MV-4-11 (cell line): Measurements from ENCODE around the gene ARPP21.
A peak's percentile ranks its signal among the peaks of the same experiment; 100 is the strongest.

Experiments used
- DNase-seq: peaks from one replicate; lab custom pipeline; 2025; lab: John Stamatoyannopoulos, UW

ARPP21 gene

GRCh38 chr3:35737527-35737926, 98.2 kb downstream of the ARPP21 start:
- no peak for DNase-seq

GRCh38 chr3:35737934-35738706, 98.8 kb downstream of the ARPP21 start:
- peak; percentile 59 for DNase-seq

GRCh38 chr3:35739181-35739809, 100.0 kb downstream of the ARPP21 start:
- DNase-seq, result no peak

DNA sequence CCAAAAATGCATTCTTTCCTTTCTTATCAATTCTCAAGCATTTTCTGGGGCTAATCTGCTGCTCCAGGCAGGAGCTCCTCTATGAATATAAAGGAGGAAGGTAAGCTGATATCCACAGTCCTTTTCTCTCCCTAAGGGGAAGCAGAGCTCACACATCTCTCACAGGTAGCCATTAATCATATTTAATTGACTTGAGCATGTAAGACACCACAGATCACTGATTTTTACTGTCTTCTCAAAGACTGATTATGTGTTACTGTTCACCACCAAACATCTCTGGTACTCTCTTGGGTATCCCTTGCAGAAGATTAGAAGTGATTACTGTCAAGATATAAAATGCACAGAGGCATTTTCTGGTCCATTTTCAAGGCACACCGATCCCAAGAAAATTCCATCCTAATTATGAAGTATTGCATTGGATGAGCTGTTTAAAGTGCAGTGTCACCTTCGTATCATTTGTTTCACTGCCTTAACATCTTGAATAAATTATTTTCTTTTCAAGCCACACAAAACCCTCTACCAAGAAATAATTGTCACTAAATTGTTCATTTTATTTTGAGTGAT, 100.7 kb downstream of the ARPP21 start:
- no peak for DNase-seq

- no peak for DNase-seq
These were observed 103.9 kb downstream of the ARPP21 start for GRCh38 chr3:35743218-35743617.

DNA sequence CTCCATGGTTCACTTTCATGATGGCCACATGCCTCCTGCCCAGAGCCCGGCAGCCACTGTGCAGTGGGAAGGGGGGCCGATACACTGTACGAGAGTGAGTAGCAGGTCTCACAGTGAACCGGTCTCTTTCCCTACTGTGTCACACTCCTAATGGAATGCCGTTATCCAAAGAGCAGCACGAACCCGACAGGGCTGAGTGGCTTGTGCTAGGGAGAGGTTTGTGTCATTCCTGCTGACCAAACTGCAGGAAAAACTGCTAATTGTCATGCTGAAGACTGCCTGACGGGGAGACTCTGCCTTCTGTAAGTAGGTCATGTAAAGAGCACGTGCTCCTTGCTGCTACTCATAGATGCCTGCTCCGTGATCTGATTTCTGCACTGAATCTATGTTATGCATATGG, 105.1 kb downstream of the ARPP21 start:
- no peak for DNase-seq

- DNase-seq, result peak; percentile 83
These were observed 106.0 kb downstream of the ARPP21 start for GRCh38 chr3:35745351-35745750.

DNA sequence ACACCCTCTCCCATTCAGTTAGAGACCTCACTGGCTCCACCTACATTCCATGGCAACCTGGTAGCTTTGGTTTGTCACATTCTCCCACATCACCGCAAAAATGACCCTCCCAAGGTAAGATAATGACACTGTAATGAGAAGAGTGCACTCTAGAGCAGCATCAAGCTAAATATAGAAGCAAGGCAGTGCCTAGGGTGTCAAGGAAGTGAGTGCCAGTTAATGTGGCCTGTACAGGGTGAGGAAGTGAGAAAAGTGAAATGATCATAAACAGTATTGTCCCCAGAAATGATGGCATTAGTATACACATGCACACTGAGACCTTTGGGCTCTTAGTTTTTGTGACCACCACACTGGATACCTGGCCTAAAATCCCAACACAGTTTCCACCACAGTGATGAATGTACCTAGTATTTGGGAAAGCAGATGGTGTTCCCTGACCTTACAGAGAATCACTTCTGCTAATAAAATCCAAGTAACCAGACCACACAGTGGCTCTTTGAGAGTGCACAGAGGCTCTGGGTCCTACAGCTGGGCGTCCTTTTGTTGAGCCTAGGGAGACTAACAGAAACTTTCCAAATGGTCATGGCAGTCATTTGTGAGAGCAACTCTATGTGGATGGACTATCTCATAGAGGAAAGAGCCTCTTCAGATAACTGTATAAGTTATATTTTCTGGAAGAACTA, 106.6 kb downstream of the ARPP21 start:
- peak; percentile 94 for DNase-seq

DNA sequence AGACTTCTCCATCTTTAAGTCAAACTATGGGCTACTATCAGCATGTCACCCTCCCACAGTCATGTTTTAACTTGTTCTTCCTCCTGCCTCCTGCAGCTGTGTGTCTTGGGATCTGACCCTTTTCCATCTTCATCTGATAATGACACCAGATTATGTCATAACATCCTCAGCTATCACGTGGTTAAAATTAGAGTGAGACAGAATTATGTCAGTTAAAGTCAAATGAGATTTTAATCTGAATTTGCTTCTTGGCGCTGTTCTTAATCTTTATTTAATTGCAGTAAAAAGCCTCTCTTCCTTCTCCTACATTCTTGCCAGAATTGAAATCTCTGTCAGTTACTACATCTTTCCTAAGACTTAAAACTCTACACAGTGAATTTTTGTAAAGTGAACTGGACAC, 107.2 kb downstream of the ARPP21 start:
- DNase-seq, result peak; percentile 71

GRCh38 chr3:35748144-35748543, 108.8 kb downstream of the ARPP21 start:
- no peak for DNase-seq

DNA sequence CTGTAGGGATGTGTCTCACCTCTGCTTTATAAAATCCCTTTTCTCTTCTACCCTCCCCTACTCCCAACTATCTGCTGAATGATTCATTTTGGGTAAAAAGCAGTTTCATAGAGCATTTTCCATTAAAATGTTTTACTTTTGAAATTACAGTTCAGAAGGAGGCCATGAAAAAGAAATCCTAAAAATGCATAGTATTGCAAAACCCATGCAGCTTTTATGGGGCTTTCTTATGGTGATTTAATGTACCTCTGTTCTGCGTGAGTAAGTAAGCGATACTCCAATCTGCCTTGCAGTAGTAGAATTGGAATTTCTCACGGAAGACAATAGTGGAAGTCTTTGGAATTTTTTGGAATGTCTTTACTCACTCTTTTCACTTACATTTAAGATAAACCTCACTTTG, 111.9 kb downstream of the ARPP21 start:
- no peak for DNase-seq

GRCh38 chr3:35757991-35758757, 118.8 kb downstream of the ARPP21 start:
- no peak for DNase-seq

DNA sequence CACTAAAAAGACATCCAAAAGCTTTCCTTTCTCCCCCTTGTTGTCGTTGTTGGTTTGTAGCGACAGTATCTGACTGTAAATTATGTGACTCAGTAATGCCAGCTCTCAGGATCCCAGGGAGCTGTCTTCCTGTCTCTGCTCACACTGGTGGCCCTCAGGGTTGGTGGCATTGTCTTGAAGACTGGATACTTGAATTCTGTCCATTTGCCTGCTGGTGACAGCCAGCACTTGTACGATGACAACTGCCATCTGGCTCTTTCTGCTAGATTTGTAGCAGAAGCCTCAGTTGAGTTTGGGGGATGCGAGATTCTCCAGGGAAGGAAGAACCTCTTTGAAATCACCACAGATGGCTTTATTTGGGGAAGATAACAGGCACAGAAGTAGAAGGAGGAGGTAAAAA, 120.8 kb downstream of the ARPP21 start:
- no peak for DNase-seq

GRCh38 chr3:35761311-35761710, 122.0 kb downstream of the ARPP21 start:
- no peak for DNase-seq

DNA sequence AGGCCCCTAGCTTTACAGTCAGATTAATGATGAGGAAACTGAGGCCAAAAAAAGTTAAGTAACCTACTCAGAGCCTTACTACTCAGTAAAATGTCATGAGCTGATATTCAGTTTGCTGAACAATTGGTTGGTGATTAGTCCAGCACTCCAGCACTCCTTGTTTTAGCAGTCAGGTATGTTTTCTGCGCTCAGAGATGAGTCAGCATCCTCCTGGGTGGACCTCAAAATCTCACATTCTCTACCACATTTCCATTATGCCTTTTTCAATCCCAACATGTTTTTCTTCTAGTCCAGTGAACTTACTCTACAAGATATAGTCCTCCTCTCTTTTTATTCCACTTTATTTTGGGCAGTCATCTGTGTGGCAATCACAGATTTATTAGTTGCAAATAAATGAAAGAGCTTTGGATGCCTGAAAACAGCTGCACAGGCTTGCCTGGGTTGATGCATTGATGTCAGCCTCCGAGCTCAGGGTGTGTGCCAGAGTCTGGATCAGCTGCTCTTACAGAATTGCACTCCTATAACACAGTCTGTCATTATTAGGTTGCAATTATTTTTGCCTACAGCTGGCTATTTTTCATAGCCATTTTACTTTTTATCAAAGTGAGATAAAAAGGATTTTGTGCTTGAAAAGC, 133.2 kb downstream of the ARPP21 start:
- no peak for DNase-seq

DNA sequence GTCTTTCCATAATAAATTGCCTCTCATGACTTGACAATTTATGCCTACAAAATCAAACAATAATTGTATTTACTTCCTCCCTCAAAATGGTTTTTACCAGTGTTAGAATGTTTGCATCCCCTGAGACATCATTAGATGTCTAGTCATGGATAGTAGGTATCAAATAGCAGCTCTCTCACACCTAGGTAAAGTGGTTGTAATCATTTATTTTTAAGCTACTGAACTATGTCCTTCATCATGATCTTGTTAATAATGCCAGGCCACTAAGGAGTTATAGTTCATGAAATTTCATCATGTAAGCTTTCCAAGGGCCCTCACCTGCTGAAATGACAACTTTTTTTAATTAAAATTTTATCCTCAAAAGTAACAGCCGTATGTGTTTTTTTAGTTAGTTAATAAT, 134.1 kb downstream of the ARPP21 start:
- no peak for DNase-seq

DNA sequence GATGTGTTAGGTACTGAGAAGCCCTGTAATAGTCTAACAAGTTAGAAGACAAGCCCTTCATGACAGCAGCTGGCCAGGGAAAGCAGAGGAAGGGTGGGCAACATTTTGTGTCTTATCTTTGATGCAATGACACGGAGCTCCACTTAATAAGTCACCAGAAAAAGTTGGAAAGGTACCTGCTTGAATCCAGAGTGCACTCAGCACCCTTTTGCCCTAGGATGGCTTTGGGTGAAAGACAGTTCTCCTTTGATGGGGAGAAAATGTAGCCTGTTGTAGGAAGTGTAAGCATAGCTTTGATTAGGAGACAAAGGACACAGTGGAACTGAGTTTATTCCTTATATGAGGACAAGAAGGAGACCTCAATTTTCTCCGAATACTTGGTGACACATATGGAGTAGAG, 137.0 kb downstream of the ARPP21 start:
- DNase-seq, result no peak

DNA sequence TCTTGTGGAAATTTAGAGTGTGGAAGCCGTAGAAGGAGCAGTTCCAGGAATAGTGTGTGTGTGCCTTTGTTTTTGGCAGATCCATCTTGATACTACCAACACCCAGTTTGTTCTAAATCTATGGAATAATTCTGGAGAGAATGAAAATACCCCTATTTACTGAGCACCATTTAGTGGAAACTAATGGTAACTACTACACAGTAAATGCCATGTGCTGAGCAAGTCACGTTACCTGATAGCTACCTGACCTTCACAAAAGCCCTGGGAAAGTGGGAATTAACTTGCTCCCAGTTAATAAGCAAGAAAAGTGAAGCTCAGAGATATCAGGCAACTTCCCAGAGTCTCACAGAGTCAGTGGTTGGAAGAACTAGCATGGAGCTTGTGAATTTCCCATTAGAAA, 137.7 kb downstream of the ARPP21 start:
- DNase-seq, result no peak

DNA sequence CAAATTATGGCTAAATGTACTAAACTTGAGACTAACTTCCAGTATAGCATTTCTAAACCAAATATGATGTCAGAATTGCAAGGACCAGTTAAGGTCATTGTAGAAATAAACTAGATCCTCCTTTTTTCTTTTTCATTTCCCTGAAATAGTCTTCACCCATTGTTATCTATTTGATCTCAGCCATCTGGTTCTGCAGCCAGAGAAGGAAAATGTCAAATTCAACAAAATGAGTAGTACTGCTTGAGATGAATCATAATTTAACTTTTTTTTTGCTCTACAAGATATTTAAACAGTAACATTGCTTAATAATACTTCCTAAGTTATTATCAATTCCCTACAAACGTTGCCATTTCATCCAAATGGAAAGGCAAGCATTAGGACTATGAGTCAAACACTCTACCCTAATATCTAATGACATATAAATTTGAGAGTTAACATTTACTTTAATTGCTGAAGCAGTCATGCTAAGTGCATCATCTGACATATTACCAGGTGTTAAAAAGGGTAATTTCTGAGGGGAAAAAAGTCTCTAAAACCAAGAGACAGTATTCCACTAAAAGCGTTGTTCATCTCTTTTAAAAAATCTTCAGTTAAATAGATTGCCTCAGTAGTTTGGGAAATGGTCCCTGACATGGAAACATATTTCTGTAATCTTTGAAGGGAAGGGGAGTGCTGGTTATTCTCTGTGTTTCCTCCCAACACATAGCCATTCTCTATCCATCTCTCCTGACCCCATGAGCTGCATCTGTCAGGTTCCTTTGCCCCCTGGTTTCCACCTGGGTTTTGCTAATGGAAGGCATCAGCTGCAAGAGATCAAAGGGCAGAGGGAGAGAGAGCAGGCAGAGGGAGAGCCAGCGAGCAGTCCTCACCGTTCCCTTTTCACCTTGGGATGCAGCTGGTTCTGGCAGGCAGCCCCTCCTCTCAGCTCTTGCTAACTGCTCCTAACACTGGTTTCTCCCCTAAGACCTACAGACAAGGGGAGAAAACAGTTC, 138.5 kb downstream of the ARPP21 start:
- no peak for DNase-seq

- DNase-seq, result no peak
These were observed 140.3 kb downstream of the ARPP21 start for GRCh38 chr3:35779611-35780010.
